ENCODE measurements around the gene CDHR5. TPM values are rescaled to one million over a fixed set of nuclear protein-coding genes. Genes with fewer than 3 reads are reported as not detected.

CDHR5 gene
- total and polyA plus RNA-seq, 2 of the 4 experiments (the other 2 are of a cell fraction), result not detected

DNA sequence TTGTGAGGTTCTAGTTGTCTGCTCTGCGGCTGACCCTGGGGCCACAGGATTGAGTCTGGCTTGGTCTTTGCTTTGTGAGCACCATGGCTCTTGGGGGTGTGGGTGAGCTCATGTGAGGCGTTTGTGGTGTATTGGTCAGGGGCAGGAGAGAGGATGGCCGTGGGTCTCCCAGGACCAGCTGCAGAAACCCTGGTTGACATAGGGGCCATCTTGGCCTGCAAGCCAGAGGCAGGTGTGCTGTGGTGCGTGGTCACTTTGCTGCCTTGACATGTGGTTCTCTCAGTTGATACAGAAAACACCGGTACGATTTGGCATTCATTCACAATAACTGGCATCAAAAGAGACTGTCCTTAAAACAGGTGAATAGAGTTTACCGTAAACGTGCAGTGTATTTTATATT, 37.2 kb downstream of the CDHR5 start:
- TF ChIP-seq CHD1 (IDR thresholded peaks at IDR 0.05; ENCODE audit: low read depth, low read length) (no peak), BHLHE40 (IDR thresholded peaks at IDR 0.05; ENCODE audit: low read depth, low read length) (no peak)

More for the DNA sequence above, 37.2 kb downstream of the CDHR5 start:
- no CpG with 5 or more reads among the region's 8 CpGs for WGBS, 2 experiments (ENCODE audit: extremely low coverage in 2 of 2, insufficient read length in 1 of 2)
- Histone ChIP-seq H3K4me2 (ENCODE audit: low read depth, low read length) (no peak overlapping the region), H3K4ac (ENCODE audit: low read depth, low read length) (no peak overlapping the region), H3K9me3 (ENCODE audit: control insufficient read depth, insufficient read depth, low read length) (no peaks in the 10 kb centered on the region), H3K4me1 (ENCODE audit: control insufficient read depth, insufficient read depth, low read length) (peaks cover 7% of the 10 kb centered on the region; the same call in 1 of the 2 replicates), H3K27me3 (ENCODE audit: control insufficient read depth, insufficient read depth, low read length) (no peaks in the 10 kb centered on the region), H3K23ac (ENCODE audit: low read depth, low read length) (no peak overlapping the region), H3K79me1 (ENCODE audit: low read depth in 1 of 2, low read length in 2 of 2) (peaks cover 33 to 68% of the 10 kb centered on the region in 2 experiments), H2AK5ac (ENCODE audit: low read depth, low read length) (no peak overlapping the region), H3K18ac (ENCODE audit: low read depth, low read length) (no peak overlapping the region), H3K14ac (replicated peaks; ENCODE audit: low read depth, low read length) (no peak overlapping the region), H3K56ac (ENCODE audit: extremely low read depth, insufficient read depth, low read length) (no peak overlapping the region), H2AK9ac (replicated peaks; ENCODE audit: low read depth, low read length, poor library complexity) (no peak overlapping the region), H3K27ac (ENCODE audit: insufficient read depth, low read length) (no peak overlapping the region), H4K5ac (ENCODE audit: low read depth, low read length) (no peak overlapping the region), H4K20me1 (ENCODE audit: insufficient read depth, low read length) (peaks cover 71% of the 10 kb centered on the region), H3K4me3 (ENCODE audit: insufficient read depth, low read depth, low read length) (no peak overlapping the region), H2AFZ (replicated peaks; ENCODE audit: low read length, poor library complexity) (peak overlapping the region; percentile 3), H3K9ac (ENCODE audit: low read depth, low read length) (no peak overlapping the region), H2BK120ac (ENCODE audit: low read depth, low read length) (no peak overlapping the region), H4K8ac (ENCODE audit: low read depth in 2 of 2, low read length in 2 of 2) (no peak overlapping the region), H2BK5ac (ENCODE audit: low read depth, low read length, poor library complexity, severe bottlenecking) (no peak overlapping the region), H2BK15ac (ENCODE audit: low read depth, low read length) (no peak overlapping the region), H3K36me3 (ENCODE audit: control insufficient read depth, insufficient read depth, low read length) (peaks cover 55% of the 10 kb centered on the region), H3K9me1 (ENCODE audit: insufficient read depth, low read length) (peaks cover 12% of the 10 kb centered on the region; the same call in 1 of the 2 replicates), H4K91ac (ENCODE audit: insufficient read depth, low read depth, low read length) (no peak overlapping the region), H2BK20ac (ENCODE audit: low read depth, low read length) (no peak overlapping the region)
- in situ Hi-C loops (cut with MboI; ENCODE audit: low sequenced_read_pairs) (no loop called here), intact Hi-C loops (cut with micrococcal nuclease) (no loop called here), dilution Hi-C loops (cut with HindIII; ENCODE audit: low sequenced_read_pairs, unreplicated experiment) (no loop called here)
- no TSS peak for BruUV-seq (replicated peaks)
- POLR2A ChIA-PET (ENCODE audit: unreplicated experiment), result no interaction called here
- DNase-seq (no peak), ATAC-seq (ENCODE audit: low read depth) (peak; percentile 6; the same call in 1 of the 2 replicates)
- CTCF ChIA-PET, result no interaction called here

All from IMR-90 (cell line).